GM21737 (cell line): ENCODE results near the gene PPP1CB.
A peak's percentile ranks its signal among the peaks of the same experiment; 100 is the strongest.
"Not testable (repeated sequence)": the region's sequence is repeated elsewhere in the genome, so short reads cannot be mapped to it uniquely, and the experiment has no call there.

Source experiments
- ATAC-seq: cut with Tn5 transposase; IDR thresholded peaks from one replicate; pipeline ENCODE4 v1.9.1; 2021; ENCODE audit warnings: mild to moderate bottlenecking, moderate library complexity; ENCODE audit not compliant: unreplicated experiment

Gene PPP1CB

DNA sequence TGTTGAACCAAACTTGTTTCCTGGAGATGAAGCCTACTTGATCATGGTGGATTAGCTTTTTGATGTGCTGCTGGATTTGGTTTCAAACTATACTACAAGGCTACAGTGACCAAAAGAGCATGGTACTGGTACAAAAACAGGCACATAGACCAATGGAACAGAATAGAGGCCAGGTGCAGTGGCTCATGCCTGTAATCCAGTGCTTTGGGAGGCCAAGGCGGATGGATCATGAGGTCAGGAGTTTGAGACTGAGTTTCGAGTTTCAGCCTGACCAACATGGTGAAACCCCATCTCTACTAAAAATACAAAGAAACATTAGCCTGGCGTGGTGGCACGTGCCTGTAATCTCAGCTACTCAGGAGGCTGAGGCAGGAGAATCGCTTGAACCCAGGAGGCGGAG lies 9.0 kb upstream of the PPP1CB start:
- not testable (repeated sequence) for ATAC-seq

DNA sequence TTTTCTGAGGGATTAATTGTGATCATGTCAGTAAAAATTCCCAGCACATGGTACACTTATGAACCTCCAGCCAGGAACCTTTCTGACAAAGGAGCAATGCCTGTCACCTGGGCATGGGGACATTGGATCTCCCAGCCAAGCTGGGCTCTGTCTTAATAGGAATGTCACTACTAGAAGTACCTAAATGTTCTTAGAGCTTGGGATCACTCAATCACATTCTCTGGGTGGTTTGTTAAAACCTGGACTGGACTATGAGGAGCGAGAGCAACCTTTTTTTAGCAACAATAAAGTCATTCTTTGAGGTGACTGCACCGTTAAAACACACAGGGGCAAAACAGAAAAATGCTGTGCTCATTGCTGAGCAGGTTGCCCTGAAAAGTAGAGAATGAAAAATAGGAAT lies 6.4 kb upstream of the PPP1CB start:
- no peak for ATAC-seq

DNA sequence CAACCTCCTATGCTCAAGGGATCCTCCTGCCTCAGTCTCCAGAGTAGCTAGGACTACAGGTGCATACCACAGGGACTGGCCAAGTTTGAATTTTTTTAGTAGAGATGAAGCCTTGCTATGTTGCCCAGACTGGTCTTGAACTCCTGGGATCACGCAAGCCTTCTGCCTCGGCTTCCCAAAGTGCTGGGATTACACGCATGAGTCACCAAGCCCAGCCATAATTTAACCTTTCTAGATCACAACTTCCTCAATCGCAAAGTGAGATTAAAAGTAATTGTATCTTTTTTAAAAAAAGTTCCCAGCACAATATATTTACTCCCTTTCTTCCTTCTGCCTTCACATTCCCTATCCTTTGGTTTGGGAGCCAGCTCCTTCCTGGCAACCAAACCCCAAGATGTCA lies 5.8 kb upstream of the PPP1CB start:
- ATAC-seq = no peak

DNA sequence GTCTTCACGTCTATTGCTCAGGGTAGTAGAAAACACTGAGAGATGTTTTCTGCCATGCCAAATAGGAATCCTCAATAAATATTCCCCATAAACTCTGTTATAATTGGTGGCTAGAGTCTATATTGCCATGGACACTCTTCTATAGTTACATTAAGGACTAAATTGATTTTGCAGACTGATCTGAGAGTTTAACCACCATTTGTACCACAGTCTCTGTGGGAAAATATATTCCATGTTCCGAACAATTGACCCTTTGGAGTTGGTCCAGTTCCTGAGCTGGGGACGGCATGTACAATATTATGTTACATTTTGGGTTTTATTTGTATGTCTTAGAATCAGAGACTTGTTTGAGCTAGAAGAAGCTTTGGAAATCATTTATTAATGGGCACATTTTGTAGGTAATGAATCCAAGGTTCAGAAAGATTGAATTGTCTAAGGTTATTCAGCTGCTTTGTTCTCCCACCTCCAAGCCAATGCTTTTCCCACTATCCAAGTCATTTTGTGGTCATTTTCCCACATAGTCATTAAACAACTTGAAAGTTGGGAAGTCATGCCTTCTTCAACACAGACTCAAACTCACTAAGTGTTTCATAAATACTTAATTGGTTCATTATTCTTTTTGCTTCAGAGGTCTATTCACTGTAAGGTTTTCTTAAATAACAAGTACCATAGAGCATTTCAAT lies 5.1 kb upstream of the PPP1CB start:
- ATAC-seq = no peak

DNA sequence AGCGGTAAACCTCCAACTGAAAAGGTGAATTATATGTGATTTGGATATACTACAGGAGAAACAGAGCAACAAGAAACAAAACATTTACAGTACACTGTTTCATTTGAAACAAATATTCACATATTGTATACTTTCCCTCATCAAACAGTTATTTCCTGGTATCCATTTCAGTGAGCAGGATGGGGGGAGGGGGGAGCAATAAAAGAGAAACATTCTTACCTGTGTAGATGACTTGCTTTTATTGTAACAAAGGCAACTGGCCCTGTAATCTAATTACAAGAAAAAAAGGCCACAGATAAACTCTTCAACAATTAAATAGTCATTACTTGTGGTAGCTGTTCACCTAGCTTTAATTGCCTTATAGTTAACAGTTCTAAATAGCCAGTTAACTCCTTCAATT lies 3.9 kb upstream of the PPP1CB start:
- no peak for ATAC-seq

DNA sequence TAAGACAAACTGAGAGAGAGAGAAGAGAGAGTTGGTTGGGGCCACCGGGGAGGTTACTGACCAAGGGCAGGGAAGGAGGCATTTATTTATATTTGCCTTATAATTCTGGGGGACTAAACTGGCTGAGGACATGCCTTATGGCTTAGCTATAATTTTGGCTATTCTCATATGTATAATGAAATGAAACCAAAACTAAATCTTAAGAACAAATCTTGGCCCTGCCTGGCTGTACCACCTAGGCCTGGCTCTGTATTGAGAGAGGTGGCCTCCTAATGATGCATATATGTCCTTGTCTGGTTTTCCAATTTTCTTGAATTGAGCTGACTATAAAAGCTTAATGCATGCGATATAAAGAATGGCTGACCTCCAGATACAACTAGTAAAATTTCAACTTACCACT lies 3.5 kb upstream of the PPP1CB start:
- no peak for ATAC-seq

DNA sequence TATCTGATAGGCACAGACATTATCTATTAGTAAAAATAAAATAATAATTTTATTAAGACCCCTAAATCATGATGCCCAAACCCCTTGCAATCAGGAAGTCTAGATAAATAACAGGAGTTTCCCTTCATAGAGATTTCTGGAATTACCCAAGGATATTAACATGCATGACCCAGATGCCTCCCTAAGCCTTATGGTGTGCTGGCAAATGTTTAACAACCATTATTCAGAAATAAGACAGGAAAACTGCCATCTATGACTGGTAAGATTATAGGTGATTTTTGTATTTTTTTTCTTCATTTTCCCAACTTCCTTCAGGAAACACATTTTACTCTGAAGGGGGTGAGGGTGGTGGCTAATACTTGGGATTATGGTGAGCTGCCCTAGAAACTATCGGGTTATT lies 2.7 kb upstream of the PPP1CB start:
- ATAC-seq = no peak

DNA sequence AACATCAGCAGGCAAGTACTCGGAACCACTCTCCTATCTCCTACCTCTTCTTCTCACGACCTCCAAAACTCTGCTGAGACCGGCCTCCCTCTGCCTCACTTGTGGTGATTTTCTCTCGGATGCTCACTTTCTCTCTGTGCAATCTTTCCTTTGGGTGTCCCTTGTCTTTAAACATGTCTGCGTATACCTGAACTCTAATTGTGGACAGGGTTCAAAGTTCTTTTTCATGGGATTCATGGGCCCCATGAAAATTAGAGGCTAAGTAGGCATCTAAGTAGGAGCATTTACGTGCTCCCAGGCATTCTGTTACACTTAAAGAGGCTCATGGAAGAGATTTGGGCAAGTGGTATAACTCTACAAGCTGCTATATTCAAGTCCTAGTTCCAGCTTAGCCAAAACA lies 2.1 kb upstream of the PPP1CB start:
- no peak for ATAC-seq

DNA sequence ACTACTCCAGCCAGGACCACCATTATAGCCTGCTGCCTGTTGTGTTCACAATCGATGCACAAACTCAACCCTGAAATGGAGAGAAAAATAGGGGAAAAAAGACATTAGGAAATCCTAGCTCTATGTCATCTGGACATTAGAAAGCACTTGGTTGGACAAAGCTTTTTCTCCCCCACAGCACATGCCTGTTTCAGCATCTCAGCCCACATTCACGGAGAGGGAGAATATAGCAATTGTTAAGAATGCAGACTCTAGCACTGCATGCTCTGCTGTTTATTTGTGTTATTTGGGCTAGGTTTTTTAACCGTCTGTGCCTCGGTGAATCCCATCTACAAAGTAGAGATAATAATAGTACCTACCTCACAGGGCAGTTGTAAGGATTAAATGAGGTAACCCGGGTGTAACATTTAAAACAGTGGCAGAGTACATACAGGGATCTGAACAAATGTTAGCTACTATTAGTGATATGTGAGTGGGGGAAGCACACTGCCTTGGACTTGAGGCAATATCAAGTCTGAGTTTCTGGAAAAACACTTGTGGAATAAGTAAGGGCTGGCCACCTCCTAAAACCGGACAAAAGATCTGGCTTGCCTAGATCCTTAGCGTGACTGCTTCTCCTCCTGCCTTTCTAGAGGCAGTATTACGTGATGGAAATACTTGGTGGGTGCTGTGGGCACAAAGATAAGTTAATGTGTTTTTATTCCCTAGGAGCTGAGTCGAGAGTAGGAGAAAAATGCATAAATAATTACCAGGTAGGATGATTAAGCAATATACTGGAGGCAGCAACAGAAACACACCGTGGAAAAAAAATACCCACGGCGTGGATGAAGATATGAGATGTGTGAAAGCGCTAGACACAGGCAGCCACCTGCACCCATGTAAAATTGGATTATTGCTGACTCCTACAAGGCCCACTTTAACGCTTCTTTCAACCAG lies 1.0 kb upstream of the PPP1CB start:
- ATAC-seq = no peak

DNA sequence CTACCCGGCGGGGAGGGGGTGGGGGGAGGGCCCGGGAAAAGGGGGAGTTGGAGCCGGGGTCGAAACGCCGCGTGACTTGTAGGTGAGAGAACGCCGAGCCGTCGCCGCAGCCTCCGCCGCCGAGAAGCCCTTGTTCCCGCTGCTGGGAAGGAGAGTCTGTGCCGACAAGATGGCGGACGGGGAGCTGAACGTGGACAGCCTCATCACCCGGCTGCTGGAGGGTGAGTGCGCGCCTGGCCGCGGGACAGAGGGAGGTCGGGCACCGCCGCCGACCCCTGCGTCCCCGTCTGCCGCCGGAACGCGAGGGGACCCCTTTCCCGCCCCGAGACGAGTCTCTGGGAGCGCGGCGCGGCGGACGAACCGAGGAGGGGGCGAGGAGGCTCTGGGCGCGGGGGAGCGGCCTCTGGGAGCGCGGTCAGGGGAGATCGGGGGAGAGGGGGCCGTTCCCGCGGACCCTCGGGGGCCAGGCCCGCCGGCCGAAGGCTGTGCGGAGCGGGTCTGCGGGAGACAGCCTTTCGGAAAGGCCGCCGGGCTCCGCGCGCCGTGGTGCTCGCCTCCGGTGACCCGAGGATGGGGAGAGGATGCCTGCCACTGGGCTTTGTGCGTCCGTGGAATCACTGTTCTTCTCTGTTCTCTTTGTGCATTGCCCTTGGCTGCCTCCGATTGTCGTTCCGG lies 463 bp downstream of the PPP1CB start:
- ATAC-seq = peak; percentile 31

DNA sequence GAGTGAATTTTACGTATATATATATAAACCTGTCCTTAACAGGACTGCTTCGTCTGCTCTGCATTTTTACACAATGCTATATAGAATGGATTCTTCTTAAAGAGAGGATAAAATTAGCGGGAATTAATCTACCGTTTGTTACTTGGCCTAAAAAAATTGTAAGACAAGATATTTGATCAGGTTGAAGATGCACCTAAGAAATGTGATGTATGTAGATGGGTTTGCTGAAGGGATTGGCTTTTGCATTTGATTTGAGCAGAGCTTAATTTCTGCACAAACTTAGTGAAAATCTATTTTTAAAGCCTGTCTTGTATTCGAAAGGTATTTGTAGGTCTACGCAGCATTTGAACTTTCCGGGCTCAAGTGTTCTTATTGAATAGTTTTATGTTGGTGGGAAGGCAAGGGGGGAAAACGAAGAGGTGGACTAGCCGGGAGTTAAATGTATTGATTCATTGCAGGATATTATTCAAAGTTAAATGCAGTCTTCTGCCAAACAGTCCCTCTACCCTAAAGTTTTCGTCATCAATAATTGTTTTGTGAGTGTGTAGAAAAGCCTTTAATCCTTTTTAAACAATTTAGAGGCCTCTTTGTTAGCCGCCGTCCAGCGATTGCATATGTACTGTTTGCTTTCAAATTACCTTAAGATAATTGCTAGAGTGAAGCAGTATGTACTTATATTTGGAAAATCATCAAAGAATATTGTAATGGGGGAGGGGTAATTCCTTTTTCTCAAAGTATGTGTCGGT lies 1.2 kb downstream of the PPP1CB start:
- no peak for ATAC-seq

DNA sequence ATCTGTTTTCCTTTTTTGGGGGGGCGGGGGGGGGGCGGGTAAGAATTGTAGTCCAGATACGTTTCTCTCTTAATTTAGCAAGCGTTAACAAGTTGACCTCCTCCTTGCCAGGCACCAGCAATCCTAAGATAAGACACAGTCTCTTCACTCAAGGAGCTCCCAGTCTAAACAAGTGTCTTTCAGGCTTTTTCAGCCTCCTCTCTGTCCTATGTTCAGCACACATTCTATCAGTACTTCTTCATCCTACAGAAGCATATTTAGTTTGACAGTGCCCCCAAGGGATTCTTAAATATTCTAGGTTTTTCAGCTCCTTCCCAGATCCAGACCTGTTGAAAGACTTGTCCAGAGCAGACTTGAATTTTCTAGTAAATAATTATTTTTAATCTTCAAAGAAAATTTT lies 2.7 kb downstream of the PPP1CB start:
- ATAC-seq = no peak

DNA sequence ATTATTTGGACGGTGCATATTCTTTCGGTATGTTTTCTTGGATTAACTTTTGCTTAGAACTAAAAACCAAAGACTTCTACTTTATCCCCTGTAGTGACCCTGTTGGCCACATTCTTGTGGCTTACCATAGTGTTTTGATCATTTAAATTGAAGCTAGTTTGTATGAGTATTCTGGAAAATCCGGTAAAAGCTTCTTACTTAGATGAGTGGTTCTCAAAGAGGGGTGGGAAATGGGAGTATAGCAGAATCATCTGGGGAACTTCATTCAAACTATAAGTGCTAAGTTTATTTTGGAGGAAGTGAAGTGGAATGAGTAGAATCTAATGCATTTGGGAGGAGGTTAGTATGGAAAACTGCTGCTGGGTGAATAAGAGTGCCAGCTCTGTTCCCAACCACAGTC lies 3.8 kb downstream of the PPP1CB start:
- no peak for ATAC-seq

DNA sequence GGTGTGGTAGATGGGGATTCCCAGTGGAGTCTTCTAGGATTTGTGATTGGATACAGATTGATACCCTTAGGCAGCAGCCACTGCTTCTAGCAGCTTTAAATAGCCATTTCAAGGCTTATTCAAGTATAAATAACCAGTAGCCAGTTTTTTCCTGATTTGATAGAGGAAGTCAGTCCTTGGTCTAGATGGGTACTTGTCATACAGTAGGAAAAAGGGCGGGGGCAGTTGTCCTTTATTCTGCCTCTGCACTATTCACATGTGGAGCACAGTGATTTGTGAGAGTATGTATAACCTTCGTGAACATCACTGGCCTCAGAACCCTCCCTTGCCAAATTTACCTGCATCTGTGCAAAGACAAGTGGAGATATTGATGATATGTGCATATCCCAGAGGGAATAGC lies 6.8 kb downstream of the PPP1CB start:
- ATAC-seq = no peak

DNA sequence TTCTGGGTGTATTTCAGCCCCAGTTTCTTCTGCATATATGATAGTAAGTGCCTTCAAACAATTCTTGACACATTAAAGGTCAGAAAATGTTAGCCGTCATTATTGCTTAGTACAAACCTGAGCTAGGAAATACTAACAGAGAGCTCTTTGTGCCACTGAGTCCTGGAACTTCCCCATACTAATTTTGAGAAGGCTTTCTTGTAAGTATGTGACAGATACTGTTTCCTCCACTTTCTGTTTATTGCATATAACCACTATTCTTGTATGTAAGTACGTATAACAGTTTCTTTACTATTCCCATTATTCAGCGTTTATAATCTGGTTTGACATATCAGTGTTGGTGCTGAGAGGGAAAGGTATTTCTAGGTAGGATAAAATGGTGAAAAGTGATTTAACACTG lies 9.8 kb downstream of the PPP1CB start:
- no peak for ATAC-seq

DNA sequence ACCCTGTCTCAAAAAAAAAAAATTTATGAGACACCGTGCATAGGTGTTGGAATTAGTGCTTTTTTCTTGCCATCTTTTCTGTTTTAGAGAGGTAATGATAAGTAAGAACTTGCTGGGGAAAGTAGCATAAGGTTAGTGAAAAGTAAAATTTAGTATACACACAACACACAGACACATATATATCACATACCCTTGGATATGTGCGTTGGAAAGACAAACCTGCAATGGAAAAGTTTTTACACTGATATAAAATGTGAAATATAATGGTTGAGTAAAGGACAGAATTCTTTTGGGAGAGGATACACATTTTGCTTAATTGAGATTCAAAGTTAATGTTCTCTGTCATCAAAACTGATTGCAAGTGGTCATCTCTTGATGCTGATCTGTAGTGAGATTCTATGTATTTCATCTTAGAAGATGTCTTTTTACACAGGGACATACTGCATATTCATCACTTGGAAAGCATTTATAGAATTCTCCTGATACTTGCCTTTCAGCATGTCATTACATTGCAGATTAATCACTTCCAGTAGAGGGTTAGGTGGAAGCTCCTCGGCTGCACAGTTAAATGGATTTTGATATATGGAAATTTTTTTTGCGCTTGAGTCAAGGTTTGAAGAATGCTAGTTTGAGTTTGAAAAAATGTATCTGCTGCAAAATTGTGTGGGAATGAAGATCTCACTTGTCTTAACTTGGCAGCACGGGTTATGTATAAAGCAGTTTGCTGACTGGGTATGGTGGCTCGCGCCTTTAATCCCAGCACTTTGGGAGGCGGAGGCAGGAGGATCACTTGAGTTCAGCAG lies 13.5 kb downstream of the PPP1CB start:
- no peak for ATAC-seq

DNA sequence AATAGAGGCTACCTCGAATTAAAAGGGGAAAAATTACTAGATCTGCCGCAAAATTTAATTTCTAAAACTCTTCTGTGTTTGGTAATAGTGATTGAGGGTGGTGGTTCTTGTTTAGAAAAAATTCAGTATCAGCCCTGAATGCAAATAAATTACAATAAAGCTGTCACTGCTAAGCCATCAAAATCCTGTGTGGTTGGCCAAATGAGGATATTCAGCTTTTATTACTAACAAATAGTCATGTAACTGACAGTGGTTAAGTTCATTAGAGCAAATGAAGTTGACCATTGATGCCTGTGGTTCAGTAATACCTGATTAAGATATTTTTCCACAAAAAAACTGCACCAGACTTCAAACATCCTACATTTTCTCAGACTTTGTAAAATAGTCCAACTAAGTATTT lies 14.4 kb downstream of the PPP1CB start:
- ATAC-seq = no peak

DNA sequence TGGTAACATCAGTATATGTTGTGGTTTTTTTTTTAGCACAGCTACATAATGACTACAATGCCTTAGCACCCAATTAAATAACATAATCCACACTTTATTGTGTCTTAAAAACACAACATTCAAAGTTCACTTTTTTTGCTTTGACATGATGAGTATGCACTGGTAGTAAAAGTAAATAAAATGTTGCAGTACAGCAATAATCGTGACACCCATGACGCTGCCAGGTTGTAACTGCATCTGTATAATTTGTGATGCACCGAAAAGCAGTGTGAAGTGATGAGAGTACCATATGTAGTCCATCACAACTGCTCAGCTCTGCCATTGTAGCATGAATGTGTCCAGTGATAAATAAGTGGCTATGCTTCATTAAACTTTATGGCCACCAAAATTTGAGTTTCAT lies 15.7 kb downstream of the PPP1CB start:
- ATAC-seq = no peak

DNA sequence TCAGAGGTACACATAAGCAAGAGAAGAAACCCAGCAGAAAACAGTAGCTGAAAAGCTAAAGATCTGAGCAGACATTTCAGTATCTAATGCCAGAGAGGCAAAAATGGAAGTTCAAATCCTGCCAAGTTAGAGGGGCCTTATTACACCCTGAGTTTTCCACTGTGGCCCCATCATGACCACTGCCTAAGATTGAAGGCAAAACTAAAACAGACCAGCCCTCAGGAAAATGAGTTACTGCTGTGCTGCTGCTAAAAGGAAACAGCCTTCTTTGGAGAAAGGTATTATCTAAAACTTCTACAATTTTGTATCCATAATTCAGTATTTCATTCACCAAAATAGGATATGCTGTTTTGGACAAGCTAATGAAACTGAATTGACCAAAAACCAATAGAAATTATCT lies 16.8 kb downstream of the PPP1CB start:
- ATAC-seq = no peak

DNA sequence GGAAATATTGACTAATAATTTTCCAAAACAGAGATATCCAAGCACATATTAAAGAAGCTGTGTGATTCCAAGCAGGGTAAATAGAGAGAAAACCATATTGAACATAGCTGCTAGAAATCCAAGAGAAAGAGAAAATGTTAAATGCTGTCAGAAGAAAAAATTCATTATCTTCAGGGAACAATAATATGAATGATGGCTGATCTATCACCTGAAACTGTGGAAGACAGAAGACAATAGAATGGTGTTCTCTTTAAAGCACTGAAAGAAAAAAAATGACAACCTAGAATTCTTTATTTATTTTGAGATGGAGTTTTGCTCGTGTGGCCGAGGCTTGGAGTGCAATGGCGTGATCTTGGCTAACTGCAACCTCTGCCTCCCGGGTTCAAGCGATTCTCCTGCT lies 17.3 kb downstream of the PPP1CB start:
- ATAC-seq = no peak
